Osteocyte (in vitro differentiated cells): ENCODE data around the gene PROSER3. TPM values are rescaled to one million over a fixed set of nuclear protein-coding genes. Genes with fewer than 3 reads are reported as not detected.

Experiments
- DNase-seq: peaks from one replicate; pipeline ENCODE4 v3.0.0; 2021; ENCODE audit warnings: mixed read lengths; ENCODE audit not compliant: unreplicated experiment; ENCODE audit errors: extremely low spot score
- H3K27ac Mint-ChIP-seq: one replicate; pipeline ENCODE4 v1.8.0; 2021; ENCODE audit warnings: mild to moderate bottlenecking, mixed read lengths; ENCODE audit not compliant: unreplicated experiment
- H3K27me3 Mint-ChIP-seq: one replicate; pipeline ENCODE4 v1.8.0; 2021; ENCODE audit warnings: mixed read lengths; ENCODE audit not compliant: unreplicated experiment
- H3K36me3 Mint-ChIP-seq: one replicate; pipeline ENCODE4 v1.8.0; 2021; ENCODE audit warnings: mixed read lengths; ENCODE audit not compliant: unreplicated experiment
- H3K4me1 Mint-ChIP-seq: one replicate; pipeline ENCODE4 v1.8.0; 2021; ENCODE audit warnings: mixed read lengths; ENCODE audit not compliant: unreplicated experiment
- H3K4me3 Mint-ChIP-seq: one replicate; pipeline ENCODE4 v1.8.0; 2021; ENCODE audit warnings: mild to moderate bottlenecking, moderate library complexity, mixed read lengths; ENCODE audit not compliant: unreplicated experiment
- H3K9me3 Mint-ChIP-seq: one replicate; pipeline ENCODE4 v1.8.0; 2021; ENCODE audit warnings: mixed read lengths; ENCODE audit not compliant: unreplicated experiment
- total RNA-seq: library from RNA; stranded (reverse); gene quantifications from 2 replicates; pipeline ENCODE4 v1.2.1, GENCODE V29; 2021
- TF ChIP-seq, protein P1 (sequence below): fragments of 200-600 bp; sonication (generic); IDR thresholded peaks from 2 replicates; pipeline ENCODE4 v1.5.0; 2021; ENCODE audit warnings: antibody characterized with exemption, mild to moderate bottlenecking, moderate library complexity

The PROSER3 gene
- total RNA-seq, 1 donor from 2014 or later: 20.9 TPM

DNA sequence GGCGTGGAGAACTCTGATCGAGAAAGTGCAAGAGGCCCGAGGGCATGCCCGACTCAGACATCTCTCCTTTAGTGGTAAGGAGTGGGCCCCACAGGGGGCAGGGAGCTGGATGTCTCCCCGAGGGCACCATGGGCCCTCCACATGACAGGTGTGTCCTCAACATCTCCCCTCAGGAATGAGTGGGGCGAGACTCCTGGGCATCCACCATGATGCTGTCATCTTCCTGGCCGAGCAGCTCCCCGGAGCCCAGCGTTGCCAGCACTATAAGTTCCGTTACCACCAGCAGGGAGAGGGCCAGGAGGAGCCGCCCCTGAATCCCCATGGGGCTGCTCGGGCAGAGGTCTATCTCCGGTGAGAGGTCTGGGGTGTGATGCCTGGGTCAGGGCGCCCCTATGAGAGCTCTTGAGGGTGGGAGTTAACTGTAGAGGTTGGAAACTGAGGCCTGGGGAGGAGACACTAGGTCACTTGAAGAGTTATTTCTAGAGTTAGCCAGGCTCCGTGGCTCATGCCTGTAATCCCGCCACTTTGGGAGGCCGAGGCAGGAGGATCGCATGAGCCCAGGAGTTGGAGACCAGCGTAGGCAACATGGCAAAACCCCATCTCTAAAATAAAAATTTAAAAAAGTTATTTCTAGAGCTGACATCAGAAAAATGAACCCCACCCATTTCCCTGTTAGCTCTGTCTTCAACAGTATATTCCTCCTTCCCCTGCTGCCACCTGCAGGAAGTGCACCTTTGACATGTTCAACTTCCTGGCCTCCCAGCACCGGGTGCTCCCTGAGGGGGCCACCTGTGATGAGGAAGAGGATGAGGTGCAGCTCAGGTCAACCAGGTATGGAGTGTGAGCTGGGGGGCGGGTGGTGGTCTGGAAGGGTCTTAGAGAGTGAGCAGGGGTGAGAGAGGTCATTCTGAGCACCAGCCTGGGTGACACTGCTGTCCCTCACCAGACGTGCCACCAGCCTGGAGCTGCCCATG, 20.8 kb upstream of the PROSER3 start:
- DNase-seq: no peak
- H3K4me1 Mint-ChIP-seq: peaks cover 8% of the 10 kb centered on the region
- H3K9me3 Mint-ChIP-seq: no peaks in the 10 kb centered on the region
- H3K4me3 Mint-ChIP-seq: no peak overlapping the region
- peaks cover 35% of the 10 kb centered on the region for H3K36me3 Mint-ChIP-seq
- peak overlapping the region; percentile 31 for H3K27ac Mint-ChIP-seq
- TF ChIP-seq, protein P1, sequence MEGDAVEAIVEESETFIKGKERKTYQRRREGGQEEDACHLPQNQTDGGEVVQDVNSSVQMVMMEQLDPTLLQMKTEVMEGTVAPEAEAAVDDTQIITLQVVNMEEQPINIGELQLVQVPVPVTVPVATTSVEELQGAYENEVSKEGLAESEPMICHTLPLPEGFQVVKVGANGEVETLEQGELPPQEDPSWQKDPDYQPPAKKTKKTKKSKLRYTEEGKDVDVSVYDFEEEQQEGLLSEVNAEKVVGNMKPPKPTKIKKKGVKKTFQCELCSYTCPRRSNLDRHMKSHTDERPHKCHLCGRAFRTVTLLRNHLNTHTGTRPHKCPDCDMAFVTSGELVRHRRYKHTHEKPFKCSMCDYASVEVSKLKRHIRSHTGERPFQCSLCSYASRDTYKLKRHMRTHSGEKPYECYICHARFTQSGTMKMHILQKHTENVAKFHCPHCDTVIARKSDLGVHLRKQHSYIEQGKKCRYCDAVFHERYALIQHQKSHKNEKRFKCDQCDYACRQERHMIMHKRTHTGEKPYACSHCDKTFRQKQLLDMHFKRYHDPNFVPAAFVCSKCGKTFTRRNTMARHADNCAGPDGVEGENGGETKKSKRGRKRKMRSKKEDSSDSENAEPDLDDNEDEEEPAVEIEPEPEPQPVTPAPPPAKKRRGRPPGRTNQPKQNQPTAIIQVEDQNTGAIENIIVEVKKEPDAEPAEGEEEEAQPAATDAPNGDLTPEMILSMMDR: no peak
- no peaks in the 10 kb centered on the region for H3K27me3 Mint-ChIP-seq

DNA sequence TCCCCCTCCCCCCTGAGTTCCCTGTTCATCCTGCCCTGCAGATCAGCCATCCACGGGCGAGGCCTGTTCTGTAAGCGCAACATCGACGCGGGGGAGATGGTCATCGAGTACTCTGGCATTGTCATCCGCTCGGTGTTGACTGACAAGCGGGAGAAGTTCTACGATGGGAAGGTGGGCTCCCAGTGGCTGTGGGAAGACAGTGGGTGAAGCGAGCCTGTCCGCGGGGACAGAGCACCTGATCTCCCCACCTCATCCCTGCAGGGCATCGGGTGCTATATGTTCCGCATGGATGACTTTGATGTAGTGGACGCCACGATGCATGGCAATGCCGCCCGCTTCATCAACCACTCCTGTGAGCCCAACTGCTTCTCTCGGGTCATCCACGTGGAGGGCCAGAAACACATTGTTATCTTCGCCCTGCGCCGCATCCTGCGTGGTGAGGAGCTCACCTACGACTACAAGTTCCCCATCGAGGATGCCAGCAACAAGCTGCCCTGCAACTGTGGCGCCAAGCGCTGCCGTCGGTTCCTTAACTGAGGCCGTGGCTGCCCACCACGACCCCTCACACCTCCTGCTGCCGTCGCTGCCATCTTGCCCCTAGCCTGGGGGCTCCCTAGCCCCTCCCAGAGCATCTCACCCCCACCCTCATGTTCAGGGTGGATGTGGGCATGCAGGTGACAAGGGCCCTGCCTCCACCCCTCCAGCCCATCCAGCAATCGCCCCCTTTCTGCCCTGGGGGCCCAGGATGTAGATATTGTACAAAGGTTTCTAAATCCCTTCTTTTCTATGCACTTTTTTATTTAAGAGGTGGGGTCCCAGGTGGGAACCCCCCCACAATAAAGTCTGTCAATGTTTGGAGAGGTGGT, 19.7 kb upstream of the PROSER3 start:
- no peaks in the 10 kb centered on the region for H3K9me3 Mint-ChIP-seq
- H3K4me1 Mint-ChIP-seq: peaks cover 10% of the 10 kb centered on the region
- TF ChIP-seq, protein P1: no peak
- peaks cover 39% of the 10 kb centered on the region for H3K36me3 Mint-ChIP-seq
- H3K27ac Mint-ChIP-seq: no peak overlapping the region
- no peaks in the 10 kb centered on the region for H3K27me3 Mint-ChIP-seq
- no peak overlapping the region for H3K4me3 Mint-ChIP-seq
- no peak for DNase-seq

DNA sequence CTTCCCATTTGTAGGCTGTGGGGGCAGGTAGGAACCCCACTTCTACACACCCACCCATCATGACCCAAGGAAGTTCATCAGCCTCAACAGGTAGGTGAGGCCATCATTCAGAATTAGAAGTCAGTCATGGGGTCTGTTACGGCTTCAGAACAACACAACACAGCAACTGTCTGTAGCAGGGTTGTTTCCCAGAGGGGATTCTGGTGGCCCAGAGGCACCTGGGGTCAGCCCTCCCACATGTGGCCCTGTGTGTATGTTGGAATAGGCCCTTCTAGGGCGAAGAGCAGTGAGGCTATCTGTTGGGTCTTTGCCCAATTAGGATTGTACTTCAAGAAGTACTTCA, 19.1 kb upstream of the PROSER3 start:
- H3K4me1 Mint-ChIP-seq: peaks cover 10% of the 10 kb centered on the region
- no peak for DNase-seq
- no peaks in the 10 kb centered on the region for H3K9me3 Mint-ChIP-seq
- no peak overlapping the region for H3K4me3 Mint-ChIP-seq
- peaks cover 39% of the 10 kb centered on the region for H3K36me3 Mint-ChIP-seq
- TF ChIP-seq, protein P1: no peak
- H3K27me3 Mint-ChIP-seq: no peaks in the 10 kb centered on the region
- H3K27ac Mint-ChIP-seq: no peak overlapping the region

DNA sequence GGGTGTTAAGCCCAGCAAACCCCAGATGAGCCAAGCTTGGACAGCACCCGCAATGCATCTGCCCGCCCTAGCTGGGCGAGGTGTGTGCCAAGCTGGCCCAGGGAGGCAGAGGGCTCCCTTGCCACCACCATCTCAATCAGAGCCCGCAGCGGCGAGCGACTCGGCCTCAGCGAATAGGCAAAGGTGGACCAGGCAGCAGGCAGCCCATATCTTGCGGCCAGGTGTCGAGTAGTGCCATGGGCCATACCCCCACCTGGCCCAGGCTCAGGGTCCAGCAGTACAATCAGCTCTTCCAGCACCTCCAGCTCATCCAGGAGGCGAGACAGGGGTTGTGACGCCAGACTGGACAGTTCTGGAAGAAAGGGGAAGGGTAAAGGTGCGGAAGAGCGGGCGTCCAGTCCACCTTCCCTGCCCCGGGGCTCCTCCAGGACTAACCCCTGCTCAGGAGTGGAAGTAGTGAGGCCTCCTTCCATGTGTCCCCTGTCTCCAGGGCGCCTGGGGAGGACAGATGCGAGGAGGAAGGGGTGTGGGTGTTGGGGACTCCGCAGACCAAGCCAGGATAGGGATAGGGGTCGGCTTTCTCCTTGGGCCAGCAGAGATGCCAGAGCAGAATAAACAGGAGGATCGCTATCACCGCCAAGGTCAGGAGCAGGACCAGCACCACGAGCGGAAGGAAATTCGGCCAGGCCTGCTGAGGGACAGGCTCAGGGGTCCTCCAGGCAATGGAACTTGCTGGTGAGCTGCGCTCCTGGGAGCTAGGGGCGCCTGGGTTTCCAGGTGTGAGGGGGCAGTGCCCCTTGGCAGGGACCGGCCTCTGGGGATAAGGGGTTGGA, 18.5 kb upstream of the PROSER3 start:
- Mint-ChIP-seq H3K27me3 (no peaks in the 10 kb centered on the region), H3K36me3 (peaks cover 33% of the 10 kb centered on the region), H3K27ac (no peak overlapping the region), H3K4me1 (peaks cover 13% of the 10 kb centered on the region), H3K9me3 (no peaks in the 10 kb centered on the region), H3K4me3 (peak overlapping the region; percentile 84)
- DNase-seq: no peak
- TF ChIP-seq, protein P1: no peak
